ENCODE measurements around the gene NAGPA. TPM values are rescaled to one million over a fixed set of nuclear protein-coding genes. Genes with fewer than 3 reads are reported as not detected.
A peak's percentile ranks its signal among the peaks of the same experiment; 100 is the strongest.

NAGPA gene
- total and polyA plus RNA-seq, 2 of the 13 experiments (the other 11 are each of a cell fraction or from before 2014, with no cell fraction given) = 27.1 to 60.3 TPM

DNA sequence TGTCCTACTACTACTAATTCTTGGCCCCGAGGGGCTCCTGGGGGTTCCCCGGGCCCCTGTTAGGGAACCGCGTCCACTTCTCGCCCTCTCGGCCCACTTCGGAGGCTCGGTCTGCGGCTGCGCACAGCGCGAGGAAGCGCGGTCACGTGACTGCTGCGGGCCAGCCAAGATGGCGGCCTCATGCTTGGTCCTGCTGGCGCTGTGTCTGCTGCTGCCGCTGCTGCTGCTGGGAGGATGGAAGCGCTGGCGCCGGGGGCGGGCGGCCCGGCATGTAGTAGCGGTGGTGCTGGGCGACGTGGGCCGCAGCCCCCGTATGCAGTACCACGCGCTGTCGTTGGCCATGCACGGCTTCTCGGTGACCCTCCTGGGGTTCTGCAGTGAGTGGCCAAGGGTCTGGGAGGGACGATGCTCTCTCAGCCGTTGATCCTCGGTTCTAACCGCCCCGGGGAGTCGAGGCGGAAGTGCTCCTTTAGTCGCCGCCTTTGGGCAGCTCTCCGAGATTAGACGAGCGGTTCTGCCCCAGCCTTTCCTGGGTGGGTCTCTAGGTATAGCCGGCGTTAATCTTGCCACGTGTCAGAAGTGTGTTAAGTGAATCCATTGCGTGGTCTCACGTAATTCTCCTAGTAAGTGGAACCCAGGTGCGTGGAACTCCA, 38.1 kb upstream of the NAGPA start, which contains the start of gene ALG1 (continued):
- TF ChIP-seq, protein P1, sequence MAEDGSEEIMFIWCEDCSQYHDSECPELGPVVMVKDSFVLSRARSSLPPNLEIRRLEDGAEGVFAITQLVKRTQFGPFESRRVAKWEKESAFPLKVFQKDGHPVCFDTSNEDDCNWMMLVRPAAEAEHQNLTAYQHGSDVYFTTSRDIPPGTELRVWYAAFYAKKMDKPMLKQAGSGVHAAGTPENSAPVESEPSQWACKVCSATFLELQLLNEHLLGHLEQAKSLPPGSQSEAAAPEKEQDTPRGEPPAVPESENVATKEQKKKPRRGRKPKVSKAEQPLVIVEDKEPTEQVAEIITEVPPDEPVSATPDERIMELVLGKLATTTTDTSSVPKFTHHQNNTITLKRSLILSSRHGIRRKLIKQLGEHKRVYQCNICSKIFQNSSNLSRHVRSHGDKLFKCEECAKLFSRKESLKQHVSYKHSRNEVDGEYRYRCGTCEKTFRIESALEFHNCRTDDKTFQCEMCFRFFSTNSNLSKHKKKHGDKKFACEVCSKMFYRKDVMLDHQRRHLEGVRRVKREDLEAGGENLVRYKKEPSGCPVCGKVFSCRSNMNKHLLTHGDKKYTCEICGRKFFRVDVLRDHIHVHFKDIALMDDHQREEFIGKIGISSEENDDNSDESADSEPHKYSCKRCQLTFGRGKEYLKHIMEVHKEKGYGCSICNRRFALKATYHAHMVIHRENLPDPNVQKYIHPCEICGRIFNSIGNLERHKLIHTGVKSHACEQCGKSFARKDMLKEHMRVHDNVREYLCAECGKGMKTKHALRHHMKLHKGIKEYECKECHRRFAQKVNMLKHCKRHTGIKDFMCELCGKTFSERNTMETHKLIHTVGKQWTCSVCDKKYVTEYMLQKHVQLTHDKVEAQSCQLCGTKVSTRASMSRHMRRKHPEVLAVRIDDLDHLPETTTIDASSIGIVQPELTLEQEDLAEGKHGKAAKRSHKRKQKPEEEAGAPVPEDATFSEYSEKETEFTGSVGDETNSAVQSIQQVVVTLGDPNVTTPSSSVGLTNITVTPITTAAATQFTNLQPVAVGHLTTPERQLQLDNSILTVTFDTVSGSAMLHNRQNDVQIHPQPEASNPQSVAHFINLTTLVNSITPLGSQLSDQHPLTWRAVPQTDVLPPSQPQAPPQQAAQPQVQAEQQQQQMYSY (CRISPR knock-in tag; IDR thresholded peaks at IDR 0.05) = peak; percentile 42; the same call in 1 of the 2 replicates
- TF ChIP-seq MYC (CRISPR knock-in tag; IDR thresholded peaks at IDR 0.05; ENCODE audit: borderline replicate concordance) (peak; percentile 97), EP300 (IDR thresholded peaks at IDR 0.05; ENCODE audit: low read depth in 2 of 2, low read length in 2 of 2) (peak in 1 of 2 experiments; percentile 16; a peak in 1 of 4 replicates), EP300 (CRISPR knock-in tag; IDR thresholded peaks at IDR 0.05; ENCODE audit: borderline replicate concordance) (peak; percentile 78), CENPT (CRISPR knock-in tag; IDR thresholded peaks at IDR 0.05; ENCODE audit: low read depth) (peak; percentile 93; the same call in 1 of the 2 replicates), TEAD2 (CRISPR knock-in tag; IDR thresholded peaks at IDR 0.05) (0 out of 2 replicates have a peak, but pooled peaks have one; percentile 17), ZNF225 (CRISPR knock-in tag; IDR thresholded peaks at IDR 0.05) (peak; percentile 99), ZFP62 (CRISPR knock-in tag; IDR thresholded peaks at IDR 0.05) (0 out of 2 replicates have a peak, but pooled peaks have one; percentile 22), PAF1 (CRISPR knock-in tag; IDR thresholded peaks at IDR 0.05) (no peak), ARHGAP35 (CRISPR knock-in tag; IDR thresholded peaks at IDR 0.05; ENCODE audit: borderline replicate concordance) (peak; percentile 90)
- TF ChIP-seq, protein P2, sequence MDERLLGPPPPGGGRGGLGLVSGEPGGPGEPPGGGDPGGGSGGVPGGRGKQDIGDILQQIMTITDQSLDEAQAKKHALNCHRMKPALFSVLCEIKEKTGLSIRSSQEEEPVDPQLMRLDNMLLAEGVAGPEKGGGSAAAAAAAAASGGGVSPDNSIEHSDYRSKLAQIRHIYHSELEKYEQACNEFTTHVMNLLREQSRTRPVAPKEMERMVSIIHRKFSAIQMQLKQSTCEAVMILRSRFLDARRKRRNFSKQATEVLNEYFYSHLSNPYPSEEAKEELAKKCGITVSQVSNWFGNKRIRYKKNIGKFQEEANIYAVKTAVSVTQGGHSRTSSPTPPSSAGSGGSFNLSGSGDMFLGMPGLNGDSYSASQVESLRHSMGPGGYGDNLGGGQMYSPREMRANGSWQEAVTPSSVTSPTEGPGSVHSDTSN (CRISPR knock-in tag; IDR thresholded peaks at IDR 0.05) = no peak
- TF ChIP-seq, protein P3, sequence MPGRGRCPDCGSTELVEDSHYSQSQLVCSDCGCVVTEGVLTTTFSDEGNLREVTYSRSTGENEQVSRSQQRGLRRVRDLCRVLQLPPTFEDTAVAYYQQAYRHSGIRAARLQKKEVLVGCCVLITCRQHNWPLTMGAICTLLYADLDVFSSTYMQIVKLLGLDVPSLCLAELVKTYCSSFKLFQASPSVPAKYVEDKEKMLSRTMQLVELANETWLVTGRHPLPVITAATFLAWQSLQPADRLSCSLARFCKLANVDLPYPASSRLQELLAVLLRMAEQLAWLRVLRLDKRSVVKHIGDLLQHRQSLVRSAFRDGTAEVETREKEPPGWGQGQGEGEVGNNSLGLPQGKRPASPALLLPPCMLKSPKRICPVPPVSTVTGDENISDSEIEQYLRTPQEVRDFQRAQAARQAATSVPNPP (CRISPR knock-in tag; IDR thresholded peaks at IDR 0.05) = peak; percentile 83; the same call in 1 of the 2 replicates
- TF ChIP-seq, protein P4, sequence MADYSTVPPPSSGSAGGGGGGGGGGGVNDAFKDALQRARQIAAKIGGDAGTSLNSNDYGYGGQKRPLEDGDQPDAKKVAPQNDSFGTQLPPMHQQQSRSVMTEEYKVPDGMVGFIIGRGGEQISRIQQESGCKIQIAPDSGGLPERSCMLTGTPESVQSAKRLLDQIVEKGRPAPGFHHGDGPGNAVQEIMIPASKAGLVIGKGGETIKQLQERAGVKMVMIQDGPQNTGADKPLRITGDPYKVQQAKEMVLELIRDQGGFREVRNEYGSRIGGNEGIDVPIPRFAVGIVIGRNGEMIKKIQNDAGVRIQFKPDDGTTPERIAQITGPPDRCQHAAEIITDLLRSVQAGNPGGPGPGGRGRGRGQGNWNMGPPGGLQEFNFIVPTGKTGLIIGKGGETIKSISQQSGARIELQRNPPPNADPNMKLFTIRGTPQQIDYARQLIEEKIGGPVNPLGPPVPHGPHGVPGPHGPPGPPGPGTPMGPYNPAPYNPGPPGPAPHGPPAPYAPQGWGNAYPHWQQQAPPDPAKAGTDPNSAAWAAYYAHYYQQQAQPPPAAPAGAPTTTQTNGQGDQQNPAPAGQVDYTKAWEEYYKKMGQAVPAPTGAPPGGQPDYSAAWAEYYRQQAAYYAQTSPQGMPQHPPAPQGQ (CRISPR knock-in tag; IDR thresholded peaks at IDR 0.05; ENCODE audit: borderline replicate concordance) = peak; percentile 76
- TF ChIP-seq, protein P5, sequence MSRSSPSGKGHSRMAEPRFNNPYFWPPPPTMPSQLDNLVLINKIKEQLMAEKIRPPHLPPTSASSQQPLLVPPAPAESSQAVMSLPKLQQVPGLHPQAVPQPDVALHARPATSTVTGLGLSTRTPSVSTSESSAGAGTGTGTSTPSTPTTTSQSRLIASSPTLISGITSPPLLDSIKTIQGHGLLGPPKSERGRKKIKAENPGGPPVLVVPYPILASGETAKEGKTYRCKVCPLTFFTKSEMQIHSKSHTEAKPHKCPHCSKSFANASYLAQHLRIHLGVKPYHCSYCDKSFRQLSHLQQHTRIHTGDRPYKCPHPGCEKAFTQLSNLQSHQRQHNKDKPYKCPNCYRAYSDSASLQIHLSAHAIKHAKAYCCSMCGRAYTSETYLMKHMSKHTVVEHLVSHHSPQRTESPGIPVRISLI (CRISPR knock-in tag; IDR thresholded peaks at IDR 0.05; ENCODE audit: borderline replicate concordance) = no peak; the same call in 1 of the 2 replicates

All from HepG2 (cell line).